22Rv1 (cell line): ENCODE results near the gene MMP12.

Experiments
- H3K27ac ChIP-seq: fragments of 450-650 bp; 2 replicates; pipeline ENCODE4 v1.5.1; 2017
- ZFX ChIP-seq: fragments of 450-650 bp; IDR thresholded peaks from 2 replicates; pipeline ENCODE4 v1.6.1; 2017; ENCODE audit warnings: antibody characterized with exemption, borderline replicate concordance
- TF ChIP-seq, protein P1 (sequence below): fragments of 450-650 bp; IDR thresholded peaks from 2 replicates; pipeline ENCODE4 v1.5.1; 2017; ENCODE audit warnings: mild to moderate bottlenecking

MMP12 gene

DNA sequence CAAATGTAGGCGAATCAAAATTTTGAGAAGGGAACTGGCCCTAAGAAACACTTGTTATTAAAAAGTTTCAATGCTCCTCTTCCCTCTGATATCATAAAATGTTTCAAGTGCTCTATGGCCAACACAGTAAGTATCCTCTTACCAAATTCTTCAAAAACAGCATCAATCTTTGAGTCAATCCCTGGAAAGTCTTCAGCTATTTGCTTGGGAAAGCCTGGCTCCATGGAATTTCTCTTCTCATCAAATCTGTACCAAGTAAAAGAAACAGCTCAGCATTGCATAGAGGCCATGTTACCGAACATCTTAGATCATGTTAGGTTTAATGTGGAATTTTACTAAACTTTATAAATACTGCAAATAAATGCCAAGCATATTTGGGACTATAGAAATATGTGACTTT, 37.6 kb downstream of the MMP12 start:
- no peak overlapping the region for H3K27ac ChIP-seq
- no peak for TF ChIP-seq ZFX
- TF ChIP-seq, protein P1, sequence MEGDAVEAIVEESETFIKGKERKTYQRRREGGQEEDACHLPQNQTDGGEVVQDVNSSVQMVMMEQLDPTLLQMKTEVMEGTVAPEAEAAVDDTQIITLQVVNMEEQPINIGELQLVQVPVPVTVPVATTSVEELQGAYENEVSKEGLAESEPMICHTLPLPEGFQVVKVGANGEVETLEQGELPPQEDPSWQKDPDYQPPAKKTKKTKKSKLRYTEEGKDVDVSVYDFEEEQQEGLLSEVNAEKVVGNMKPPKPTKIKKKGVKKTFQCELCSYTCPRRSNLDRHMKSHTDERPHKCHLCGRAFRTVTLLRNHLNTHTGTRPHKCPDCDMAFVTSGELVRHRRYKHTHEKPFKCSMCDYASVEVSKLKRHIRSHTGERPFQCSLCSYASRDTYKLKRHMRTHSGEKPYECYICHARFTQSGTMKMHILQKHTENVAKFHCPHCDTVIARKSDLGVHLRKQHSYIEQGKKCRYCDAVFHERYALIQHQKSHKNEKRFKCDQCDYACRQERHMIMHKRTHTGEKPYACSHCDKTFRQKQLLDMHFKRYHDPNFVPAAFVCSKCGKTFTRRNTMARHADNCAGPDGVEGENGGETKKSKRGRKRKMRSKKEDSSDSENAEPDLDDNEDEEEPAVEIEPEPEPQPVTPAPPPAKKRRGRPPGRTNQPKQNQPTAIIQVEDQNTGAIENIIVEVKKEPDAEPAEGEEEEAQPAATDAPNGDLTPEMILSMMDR, result no peak

DNA sequence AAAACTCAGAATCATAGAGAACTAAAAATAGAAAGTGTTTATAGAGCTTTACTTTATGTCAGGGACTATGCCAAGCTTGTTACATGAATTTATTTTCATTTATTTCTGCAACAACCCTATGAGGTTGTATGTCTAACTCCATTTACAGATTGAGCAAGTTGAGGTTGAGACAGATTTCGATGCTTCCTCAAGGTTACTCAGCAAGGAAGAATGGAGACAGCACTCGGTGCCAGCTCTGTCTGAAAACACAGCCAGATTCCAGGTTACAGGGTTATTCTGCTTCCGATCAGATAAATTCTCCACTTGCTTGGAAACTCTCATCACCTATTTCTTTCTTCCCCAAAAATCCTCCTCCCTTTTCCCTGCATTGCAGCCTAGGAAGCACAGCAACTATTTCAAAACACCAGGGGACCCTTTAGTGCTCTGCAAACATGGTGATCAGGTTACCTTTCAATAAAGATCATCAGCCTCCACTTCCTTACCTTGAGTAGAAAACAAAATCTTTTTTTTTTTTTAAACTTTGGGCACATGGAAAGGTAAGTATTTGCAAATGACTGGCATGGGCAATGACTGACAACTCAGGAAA, 38.4 kb downstream of the MMP12 start:
- H3K27ac ChIP-seq, result no peak overlapping the region
- no peak for TF ChIP-seq ZFX
- TF ChIP-seq, protein P1, result no peak

DNA sequence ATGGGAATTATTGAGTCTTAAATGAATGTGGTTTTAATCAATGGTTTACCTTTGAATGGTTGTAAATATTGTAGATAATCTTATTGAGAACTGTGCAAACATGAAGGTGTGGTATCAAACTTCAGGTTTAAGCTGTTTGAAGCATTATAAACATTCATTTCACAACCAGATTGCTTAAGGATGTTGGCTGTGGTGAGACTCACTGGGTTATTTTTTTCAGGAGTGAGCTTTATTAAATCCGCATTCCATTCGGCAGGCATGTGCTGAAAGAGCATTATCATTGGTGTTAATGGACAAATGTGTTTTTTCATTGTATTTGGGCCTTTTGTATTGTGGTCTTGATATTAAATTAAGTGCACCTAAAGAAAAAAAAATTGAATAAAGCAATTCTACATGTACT, 41.1 kb downstream of the MMP12 start:
- TF ChIP-seq, protein P1, result no peak
- no peak for TF ChIP-seq ZFX
- H3K27ac ChIP-seq, result no peak overlapping the region

DNA sequence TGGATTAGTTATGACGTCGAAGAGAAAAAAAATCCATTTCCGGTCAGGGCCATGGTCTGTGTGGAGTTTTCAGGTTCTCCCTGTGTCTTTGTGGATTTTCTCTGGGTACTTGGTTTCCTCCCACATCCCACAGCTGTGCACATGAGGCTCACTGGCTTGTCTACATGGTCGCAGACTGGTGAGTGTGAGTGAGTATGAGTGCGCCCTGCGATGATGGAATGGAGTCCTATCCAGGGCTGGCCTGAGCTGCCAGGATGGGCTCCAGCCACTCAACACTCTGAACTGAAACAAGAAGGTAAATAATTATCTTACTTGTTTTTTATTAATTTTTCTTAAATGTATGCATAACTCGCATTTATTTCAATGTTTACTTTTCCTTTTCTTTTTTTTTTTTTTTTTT, 42.2 kb downstream of the MMP12 start:
- TF ChIP-seq ZFX, result no peak
- TF ChIP-seq, protein P1, result no peak
- no peak overlapping the region for H3K27ac ChIP-seq

DNA sequence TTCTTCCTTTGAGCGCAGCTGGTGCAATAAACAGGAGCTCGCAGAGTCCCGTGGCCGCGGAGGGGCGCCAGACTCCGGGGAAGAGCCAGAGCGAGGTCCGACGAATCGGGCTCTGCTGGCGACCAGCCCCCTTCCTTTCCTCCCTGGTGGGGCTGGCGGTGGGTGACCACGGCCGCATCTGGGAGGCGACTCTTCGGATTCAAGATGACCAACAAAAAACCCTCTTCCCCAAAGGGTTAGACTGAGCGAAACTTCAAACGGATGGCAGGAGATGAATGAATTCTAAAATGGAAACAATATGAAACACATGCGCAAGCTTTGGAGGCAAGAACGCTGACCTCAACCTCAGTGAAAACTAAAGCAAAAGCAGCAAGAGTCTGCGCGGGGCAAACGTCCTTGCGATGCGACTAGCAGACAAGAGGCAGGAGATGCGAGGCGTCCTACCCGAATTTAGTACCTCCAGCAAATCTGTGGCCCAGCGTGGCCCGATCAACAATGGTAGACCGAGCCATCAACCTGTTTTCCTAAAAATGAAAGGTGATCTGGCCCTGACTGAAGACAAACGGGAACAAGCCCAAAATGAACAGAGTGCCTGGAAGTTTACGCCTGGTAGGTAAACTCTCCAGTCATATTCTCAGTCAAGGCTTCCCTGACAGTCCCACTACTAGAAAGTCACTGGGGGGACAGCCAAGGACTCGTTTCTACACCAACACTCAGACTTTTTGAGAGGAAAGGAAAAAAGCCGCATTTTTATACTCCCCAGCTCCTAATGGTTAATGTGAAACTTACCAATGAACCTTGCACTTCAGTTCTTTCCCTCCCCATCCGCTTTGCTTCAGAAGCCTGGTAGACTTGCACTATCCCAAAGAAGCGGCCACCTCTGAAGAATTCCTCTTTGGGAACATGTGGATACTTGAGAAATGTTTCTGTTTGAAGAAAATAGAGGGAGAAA, 43.0 kb downstream of the MMP12 start:
- H3K27ac ChIP-seq, result no peak overlapping the region
- TF ChIP-seq, protein P1, result no peak
- no peak for TF ChIP-seq ZFX

DNA sequence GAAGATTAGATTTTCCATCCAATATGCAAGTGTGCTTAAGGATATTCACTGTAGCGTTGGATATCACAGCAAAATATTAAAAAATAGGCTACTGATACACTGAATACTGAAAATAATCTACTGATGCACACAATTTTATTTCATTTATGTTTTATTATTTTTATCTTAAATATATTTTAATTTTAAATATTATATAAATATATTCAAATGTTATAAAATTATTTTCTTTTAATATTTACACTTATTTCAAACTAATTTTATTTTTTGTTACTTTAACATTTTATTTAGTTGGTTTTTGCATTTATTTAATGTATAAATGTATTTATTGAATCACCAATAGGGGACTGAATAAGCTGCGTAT, 43.7 kb downstream of the MMP12 start:
- TF ChIP-seq ZFX, result no peak
- TF ChIP-seq, protein P1, result no peak
- no peak overlapping the region for H3K27ac ChIP-seq
